HCT116 (cell line): ENCODE data around the gene HSF4. TPM values are rescaled to one million over a fixed set of nuclear protein-coding genes. Genes with fewer than 3 reads are reported as not detected.

Experiments
- ATAC-seq: fragments of 200-7000 bp; cut with Tn5 transposase; 2 replicates; pipeline ENCODE4 v1.9.1; 2020; ENCODE audit warnings: mild to moderate bottlenecking, moderate library complexity
- BruUV-seq: library from RNA; stranded (reverse); fragments of 400-500 nt; replicated peaks from 2 replicates; lab custom pipeline; 2021; lab: Mats Ljungman, UMichigan
- CTCF ChIA-PET: fragments of 300-600 bp; sonication (Branson Sonifier 250); formaldehyde crosslinking; loops from one replicate; lab custom pipeline; 2021; ENCODE audit warnings: antibody characterized with exemption; lab: Charles Lee
- POLR2A ChIA-PET: fragments of 300-600, 350-600 bp; sonication (Branson Sonifier 250); formaldehyde crosslinking; loops from one replicate; lab custom pipeline; 2021; ENCODE audit warnings: antibody characterized with exemption; lab: Charles Lee
- RAD21 ChIA-PET, 2 experiments: fragments of 300-600 bp; sonication (Branson Sonifier 250); formaldehyde crosslinking; loops; one replicate each; lab custom pipeline; 2023; ENCODE audit warnings: low total read pairs in 2 of 2; ENCODE audit not compliant: uncharacterized antibody in 2 of 2, unreplicated experiment in 2 of 2, low non-redundant PET in 1 of 2; lab: Charles Lee
- DNase-seq: peaks from one replicate; pipeline ENCODE4 v3.0.0-alpha.2; 2010; ENCODE audit warnings: low read depth, low spot score
- H2AFZ ChIP-seq: fragments of 200-600 bp; shearing (Covaris generic), sonication (generic); 2 replicates; pipeline ENCODE4 v1.6.1; 2017; ENCODE audit warnings: low read depth, mixed run types, mixed read lengths, antibody characterized with exemption, low read length; ENCODE audit not compliant: poor library complexity, severe bottlenecking
- H3K27ac ChIP-seq: 2 replicates; pipeline ENCODE4 v1.5.1; 2012; ENCODE audit warnings: low read depth, low read length
- H3K27me3 ChIP-seq: fragments of 200-600 bp; sonication (generic); 2 replicates; pipeline ENCODE4 v1.6.1; 2016; ENCODE audit warnings: mixed run types, low read length, mixed read lengths; ENCODE audit not compliant: insufficient read depth
- H3K36me3 ChIP-seq, 2 experiments: fragments of 200-500 bp in 1 of 2; fragments of 200-600 bp in 1 of 2; sonication (Bioruptor generic) in 1 of 2; sonication (generic) in 1 of 2; 2 replicates each; pipeline versions ENCODE4 v1.5.1 to v1.6.1; 2014 to 2016; ENCODE audit warnings: low read length in 2 of 2, inconsistent platforms in 1 of 2, mixed read lengths in 1 of 2, mixed run types in 1 of 2; ENCODE audit not compliant: insufficient read depth in 2 of 2, control insufficient read depth in 1 of 2
- H3K4me1 ChIP-seq, 2 experiments: fragments of 200-600 bp in 1 of 2; sonication (generic) in 1 of 2; 2 replicates each; pipeline versions ENCODE4 v1.5.1 to v1.6.1; 2012 to 2017; ENCODE audit warnings: low read length in 2 of 2, inconsistent platforms in 1 of 2, mild to moderate bottlenecking in 1 of 2, mixed read lengths in 1 of 2, mixed run types in 1 of 2, moderate library complexity in 1 of 2; ENCODE audit not compliant: insufficient read depth in 2 of 2, control insufficient read depth in 1 of 2
- H3K4me2 ChIP-seq: fragments of 200-600 bp; sonication (generic); 2 replicates; pipeline ENCODE4 v1.6.1; 2017; ENCODE audit warnings: mixed run types, low read length, mixed read lengths
- H3K4me3 ChIP-seq, 2 experiments: fragments of 200-600 bp in 1 of 2; sonication (generic) in 1 of 2; replicated peaks in 1 of 2; 2 replicates each; pipeline ENCODE4 v1.5.1; 2011 to 2016; ENCODE audit warnings: low read length in 2 of 2, control low read depth in 1 of 2, low read depth in 1 of 2, mild to moderate bottlenecking in 1 of 2, mixed read lengths in 1 of 2, mixed run types in 1 of 2
- H3K79me2 ChIP-seq: fragments of 200-600 bp; sonication (generic); 2 replicates; pipeline ENCODE4 v1.6.1; 2017; ENCODE audit warnings: mild to moderate bottlenecking, mixed run types, low read length, moderate library complexity, mixed read lengths; ENCODE audit not compliant: insufficient read depth
- H3K9ac ChIP-seq: fragments of 200-600 bp; sonication (generic); 2 replicates; pipeline ENCODE4 v1.6.1; 2016; ENCODE audit warnings: low read length, mixed read lengths
- H3K9me2 ChIP-seq: fragments of 200-600 bp; sonication (generic), shearing (Covaris generic); 2 replicates; pipeline ENCODE4 v1.6.1; 2017; ENCODE audit warnings: mixed run types, mild to moderate bottlenecking, moderate library complexity; ENCODE audit not compliant: insufficient read depth
- H3K9me3 ChIP-seq, 2 experiments: fragments of 200-500 bp in 1 of 2; fragments of 200-600 bp in 1 of 2; sonication (Bioruptor generic) in 1 of 2; sonication (generic) in 1 of 2; 2 replicates each; pipeline ENCODE4 v1.6.1; 2014 to 2017; ENCODE audit warnings: low read length in 2 of 2, mixed read lengths in 2 of 2, inconsistent platforms in 1 of 2, low read depth in 1 of 2, mild to moderate bottlenecking in 1 of 2, mixed run types in 1 of 2, moderate library complexity in 1 of 2; ENCODE audit not compliant: control insufficient read depth in 1 of 2, insufficient read depth in 1 of 2
- H4K20me1 ChIP-seq: fragments of 200-600 bp; sonication (generic), shearing (Covaris generic); 2 replicates; pipeline ENCODE4 v1.6.1; 2017; ENCODE audit warnings: mixed run types, mild to moderate bottlenecking, moderate library complexity; ENCODE audit not compliant: insufficient read depth
- CBX3 ChIP-seq: IDR thresholded peaks from 2 replicates; pipeline ENCODE4 v1.6.1; 2012; ENCODE audit warnings: low read depth
- EGR1 ChIP-seq: IDR thresholded peaks from 2 replicates; pipeline ENCODE4 v1.6.1; 2012; ENCODE audit warnings: low read depth
- ELF1 ChIP-seq: IDR thresholded peaks from 2 replicates; pipeline ENCODE4 v1.6.1; 2012; ENCODE audit warnings: low read depth, borderline replicate concordance
- EZH2phosphoT487 ChIP-seq: fragments of 200-600 bp; IDR thresholded peaks from 2 replicates; pipeline ENCODE4 v1.6.1; 2018; ENCODE audit warnings: antibody characterized with exemption, borderline replicate concordance
- FOSL1 ChIP-seq: IDR thresholded peaks from 2 replicates; pipeline ENCODE4 v1.6.1; 2012; ENCODE audit warnings: low read depth
- JUND ChIP-seq: IDR thresholded peaks from 2 replicates; pipeline ENCODE4 v1.6.1; 2012
- POLR2AphosphoS5 ChIP-seq: IDR thresholded peaks from 2 replicates; pipeline ENCODE4 v1.6.1; 2011; ENCODE audit warnings: mild to moderate bottlenecking, low read depth, low read length, moderate library complexity
- SIN3A ChIP-seq: IDR thresholded peaks from 2 replicates; pipeline ENCODE4 v1.6.1; 2012; ENCODE audit warnings: low read depth
- SRF ChIP-seq: IDR thresholded peaks from 2 replicates; pipeline ENCODE4 v1.6.1; 2012; ENCODE audit warnings: low read depth
- TCF7L2 ChIP-seq: IDR thresholded peaks from 2 replicates; pipeline ENCODE4 v1.7.0; 2011; ENCODE audit warnings: borderline replicate concordance, inconsistent platforms; ENCODE audit not compliant: insufficient read depth, insufficient read length; ENCODE audit errors: extremely low read depth
- YY1 ChIP-seq: IDR thresholded peaks from 2 replicates; pipeline ENCODE4 v1.6.1; 2011; ENCODE audit warnings: low read length, low read depth, moderate library complexity, mild to moderate bottlenecking; ENCODE audit not compliant: insufficient replicate concordance; ENCODE audit errors: extremely low read depth
- ZBTB33 ChIP-seq: IDR thresholded peaks from 2 replicates; pipeline ENCODE4 v1.6.1; 2011; ENCODE audit warnings: mild to moderate bottlenecking, low read length, moderate library complexity; ENCODE audit not compliant: insufficient replicate concordance; ENCODE audit errors: extremely low read depth
- ZFX ChIP-seq: fragments of 450-650 bp; IDR thresholded peaks from 2 replicates; pipeline ENCODE4 v1.6.1; 2017
- ZNF274 ChIP-seq: fragments of 200-500 bp; sonication (Bioruptor generic); IDR thresholded peaks from 2 replicates; pipeline ENCODE4 v1.6.1; 2014; ENCODE audit warnings: mild to moderate bottlenecking, low read depth, low read length, inconsistent platforms
- intact Hi-C: fragments of 100-400 bp; cut with micrococcal nuclease; formaldehyde crosslinking; loops from 2 replicates; pipeline ENCODE4 v1.10.0; 2022
- total RNA-seq: library from RNA; stranded (reverse); gene quantifications from one replicate; pipeline ENCODE4 v1.2.1, GENCODE V29; 2021; ENCODE audit not compliant: unreplicated experiment

The HSF4 gene
- total RNA-seq, 1 experiment from 2014 or later: 46.6 TPM

DNA sequence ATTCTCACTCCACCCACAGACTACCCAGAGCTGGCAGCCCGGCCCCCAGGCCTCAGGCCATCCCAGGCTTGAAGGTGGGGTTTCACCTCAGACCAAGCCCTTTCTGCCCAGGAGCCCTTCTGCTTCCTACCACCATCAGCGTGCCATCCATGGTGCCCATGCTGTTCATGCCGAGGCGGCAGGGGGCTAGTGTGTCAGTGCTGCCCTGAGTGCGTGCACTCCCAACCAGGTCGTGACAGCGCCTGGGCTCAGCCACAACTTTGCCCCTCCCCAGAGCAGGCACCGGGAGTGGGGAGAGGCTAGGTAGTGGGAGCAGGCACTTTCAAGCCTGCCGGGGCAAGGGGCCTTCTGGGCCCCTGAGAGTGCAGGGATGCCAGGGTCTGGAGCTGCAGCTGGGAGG, 22.2 kb upstream of the HSF4 start:
- H3K27ac ChIP-seq: no peak overlapping the region
- no peaks in the 10 kb centered on the region for H3K9me3 ChIP-seq
- H3K79me2 ChIP-seq: no peaks in the 10 kb centered on the region
- DNase-seq (no peak), ATAC-seq (no peak)
- ChIA-PET POLR2A (no interaction called here), CTCF (interaction anchor here (1.1 kb wide), 1 partner anchor 13 kb away, joined by 3 read pairs; no protein-coding TSS in a partner anchor), RAD21 (no interaction called here)
- no peak overlapping the region for H3K4me3 ChIP-seq
- H3K4me2 ChIP-seq: no peak overlapping the region
- no peaks in the 10 kb centered on the region for H4K20me1 ChIP-seq
- H2AFZ ChIP-seq: no peak overlapping the region
- no peaks in the 10 kb centered on the region for H3K4me1 ChIP-seq
- TF ChIP-seq EZH2phosphoT487: no peak
- TF ChIP-seq ZBTB33: no peak
- TF ChIP-seq SIN3A: no peak
- TF ChIP-seq JUND: no peak
- TF ChIP-seq ELF1: no peak
- TF ChIP-seq YY1: no peak
- TF ChIP-seq ZFX: no peak
- TF ChIP-seq EGR1: no peak
- TF ChIP-seq ZNF274: no peak
- no peak for TF ChIP-seq POLR2AphosphoS5
- TF ChIP-seq CBX3: no peak
- no peak for TF ChIP-seq FOSL1
- TF ChIP-seq SRF: no peak
- TF ChIP-seq TCF7L2: no peak
- H3K9me2 ChIP-seq: no peaks in the 10 kb centered on the region
- no peaks in the 10 kb centered on the region for H3K27me3 ChIP-seq
- peaks cover 39 to 63% of the 10 kb centered on the region in 2 experiments for H3K36me3 ChIP-seq
- no TSS peak for BruUV-seq
- intact Hi-C loops: no loop called here
- H3K9ac ChIP-seq: no peak overlapping the region
